ENCODE results near the gene ALOX5. TPM values are rescaled to one million over a fixed set of nuclear protein-coding genes. Genes with fewer than 3 reads are reported as not detected.
"Not testable (repeated sequence)": the region's sequence is repeated elsewhere in the genome, so short reads cannot be mapped to it uniquely, and the experiment has no call there.

Gene ALOX5
- total and polyA plus RNA-seq, 2 donors (not counting 1 experiment from before 2014, with no cell fraction given) = 354 to 888 TPM

DNA sequence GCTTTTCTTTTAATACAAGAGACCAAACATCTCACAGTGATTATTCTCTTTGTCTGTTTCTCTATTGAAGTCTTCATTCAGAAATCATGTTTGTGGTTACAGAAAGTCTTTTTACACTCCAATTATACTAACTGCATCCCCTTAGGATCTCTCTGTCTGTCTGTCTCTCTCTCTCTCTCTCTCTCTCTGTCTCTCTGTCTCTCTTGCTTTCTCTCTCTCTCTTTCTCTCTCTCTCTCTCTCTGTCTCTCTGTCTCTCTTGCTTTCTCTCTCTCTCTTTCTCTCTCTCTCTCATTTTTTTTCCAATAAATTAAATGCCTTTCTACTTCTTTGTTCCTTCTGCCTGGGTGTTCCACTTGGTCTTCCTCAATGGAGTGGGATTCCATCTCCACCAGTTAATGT lies 35.3 kb downstream of the ALOX5 start:
- H3K36me3 ChIP-seq (replicated peaks in 1 of 2; ENCODE audit: control extremely low read depth in 1 of 2, control insufficient read depth in 1 of 2, extremely low read depth in 1 of 2, insufficient read depth in 2 of 2, low read length in 1 of 2) = peaks cover 6 to 43% of the 10 kb centered on the region in 2 experiments
- H3K9ac ChIP-seq (ENCODE audit: low read length); H3K4me1 ChIP-seq (ENCODE audit: control insufficient read depth in 2 of 2, insufficient read depth in 2 of 2, low read length in 2 of 2); H3K9me3 ChIP-seq (ENCODE audit: control extremely low read depth in 1 of 3, control insufficient read depth in 2 of 3, insufficient read depth in 1 of 3, low read length in 2 of 3); H3K27me3 Mint-ChIP-seq; DNase-seq; H3K9me3 Mint-ChIP-seq (ENCODE audit: insufficient read depth); H3K4me3 ChIP-seq (ENCODE audit: control extremely low read depth in 1 of 5, extremely low read depth in 1 of 5, insufficient read depth in 1 of 5, low read depth in 2 of 5, low read length in 4 of 5); H3K27me3 ChIP-seq (replicated peaks in 1 of 4; ENCODE audit: control extremely low read depth in 1 of 4, control insufficient read depth in 3 of 4, insufficient read depth in 4 of 4, low read length in 3 of 4); H2AFZ ChIP-seq (ENCODE audit: insufficient read depth, low read depth, low read length, poor library complexity, severe bottlenecking); ATAC-seq (ENCODE audit: low read depth); H3K4me3 Mint-ChIP-seq; H3K4me2 ChIP-seq (replicated peaks; ENCODE audit: low read depth, low read length, poor library complexity, severe bottlenecking); intact Hi-C loops (cut with micrococcal nuclease): not testable (repeated sequence)
- H3K27ac ChIP-seq (ENCODE audit: low read length in 2 of 2) = peak overlapping the region in 1 of 2 donors; percentile 42
- POLR2A ChIA-PET = interaction anchor here (0.7 kb wide), 1 partner anchor 613 kb away, joined by 4 read pairs; no protein-coding TSS in a partner anchor
- Mint-ChIP-seq H3K27ac (peak overlapping the region; percentile 64), H3K4me1 (peaks cover 37% of the 10 kb centered on the region)
- CTCF ChIA-PET = interaction anchor here (1.1 to 1.6 kb wide), 2 partner anchors 33 to 56 kb away, joined by 3 read pairs; no protein-coding TSS in a partner anchor
- peaks cover 54% of the 10 kb centered on the region for H3K79me2 ChIP-seq (ENCODE audit: control insufficient read depth, insufficient read depth, low read length)
- peaks cover 52% of the 10 kb centered on the region for H4K20me1 ChIP-seq (ENCODE audit: control insufficient read depth, insufficient read depth, low read length, poor library complexity, severe bottlenecking)

DNA sequence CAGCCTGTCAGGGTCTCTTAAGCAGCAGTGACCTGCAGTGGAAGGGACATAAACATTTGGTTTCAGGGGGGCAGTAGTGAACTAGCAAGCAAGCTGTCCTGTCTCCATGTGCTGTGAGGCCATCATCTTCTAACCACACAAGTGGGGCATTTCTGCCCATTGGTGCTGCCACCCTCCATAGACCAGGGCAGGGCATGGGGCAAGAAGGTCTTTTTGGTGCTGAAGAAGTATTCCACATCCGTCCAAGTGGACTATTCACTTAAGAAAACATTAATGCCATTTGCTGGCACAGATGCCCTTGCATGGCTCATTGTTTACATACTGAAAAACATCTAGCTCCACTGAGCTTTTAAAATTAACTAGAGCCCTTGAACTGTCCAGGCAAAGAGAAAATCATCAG lies 35.8 kb downstream of the ALOX5 start:
- TF ChIP-seq, protein P1, sequence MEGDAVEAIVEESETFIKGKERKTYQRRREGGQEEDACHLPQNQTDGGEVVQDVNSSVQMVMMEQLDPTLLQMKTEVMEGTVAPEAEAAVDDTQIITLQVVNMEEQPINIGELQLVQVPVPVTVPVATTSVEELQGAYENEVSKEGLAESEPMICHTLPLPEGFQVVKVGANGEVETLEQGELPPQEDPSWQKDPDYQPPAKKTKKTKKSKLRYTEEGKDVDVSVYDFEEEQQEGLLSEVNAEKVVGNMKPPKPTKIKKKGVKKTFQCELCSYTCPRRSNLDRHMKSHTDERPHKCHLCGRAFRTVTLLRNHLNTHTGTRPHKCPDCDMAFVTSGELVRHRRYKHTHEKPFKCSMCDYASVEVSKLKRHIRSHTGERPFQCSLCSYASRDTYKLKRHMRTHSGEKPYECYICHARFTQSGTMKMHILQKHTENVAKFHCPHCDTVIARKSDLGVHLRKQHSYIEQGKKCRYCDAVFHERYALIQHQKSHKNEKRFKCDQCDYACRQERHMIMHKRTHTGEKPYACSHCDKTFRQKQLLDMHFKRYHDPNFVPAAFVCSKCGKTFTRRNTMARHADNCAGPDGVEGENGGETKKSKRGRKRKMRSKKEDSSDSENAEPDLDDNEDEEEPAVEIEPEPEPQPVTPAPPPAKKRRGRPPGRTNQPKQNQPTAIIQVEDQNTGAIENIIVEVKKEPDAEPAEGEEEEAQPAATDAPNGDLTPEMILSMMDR (IDR thresholded peaks at IDR 0.05) = no peak
- TF ChIP-seq EZH2 (IDR thresholded peaks at IDR 0.05; ENCODE audit: borderline replicate concordance, insufficient read depth, low read depth, low read length, poor library complexity, severe bottlenecking) = no peak
- H3K4me2 ChIP-seq (replicated peaks; ENCODE audit: low read depth, low read length, poor library complexity, severe bottlenecking) = no peak overlapping the region
- H3K9me3 ChIP-seq (ENCODE audit: control extremely low read depth in 1 of 3, control insufficient read depth in 2 of 3, insufficient read depth in 1 of 3, low read length in 2 of 3) = no peaks in the 10 kb centered on the region
- intact Hi-C loops (cut with micrococcal nuclease) = no loop called here
- peaks cover 47% of the 10 kb centered on the region for H4K20me1 ChIP-seq (ENCODE audit: control insufficient read depth, insufficient read depth, low read length, poor library complexity, severe bottlenecking)
- H3K36me3 ChIP-seq (replicated peaks in 1 of 2; ENCODE audit: control extremely low read depth in 1 of 2, control insufficient read depth in 1 of 2, extremely low read depth in 1 of 2, insufficient read depth in 2 of 2, low read length in 1 of 2) = peaks cover 5 to 40% of the 10 kb centered on the region in 2 experiments
- Mint-ChIP-seq H3K27ac (peak overlapping the region; percentile 64), H3K9me3 (ENCODE audit: insufficient read depth) (no peaks in the 10 kb centered on the region), H3K4me1 (peaks cover 32% of the 10 kb centered on the region), H3K4me3 (no peak overlapping the region), H3K27me3 (no peaks in the 10 kb centered on the region)
- POLR2A ChIA-PET = no interaction called here
- no peak overlapping the region for H2AFZ ChIP-seq (ENCODE audit: insufficient read depth, low read depth, low read length, poor library complexity, severe bottlenecking)
- ATAC-seq (ENCODE audit: low read depth) (no peak), DNase-seq (no peak)
- H3K4me1 ChIP-seq (ENCODE audit: control insufficient read depth in 2 of 2, insufficient read depth in 2 of 2, low read length in 2 of 2) = no peaks in the 10 kb centered on the region
- H3K4me3 ChIP-seq (ENCODE audit: control extremely low read depth in 1 of 5, extremely low read depth in 1 of 5, insufficient read depth in 1 of 5, low read depth in 2 of 5, low read length in 4 of 5) = no peak overlapping the region
- H3K9ac ChIP-seq (ENCODE audit: low read length) = no peak overlapping the region
- peak overlapping the region in 1 of 2 donors; percentile 42 for H3K27ac ChIP-seq (ENCODE audit: low read length in 2 of 2)
- H3K27me3 ChIP-seq (replicated peaks in 1 of 4; ENCODE audit: control extremely low read depth in 1 of 4, control insufficient read depth in 3 of 4, insufficient read depth in 4 of 4, low read length in 3 of 4) = no peaks in the 10 kb centered on the region
- WGBS (ENCODE audit: insufficient coverage) = no CpG with 5 or more reads among the region's 1 CpG
- H3K79me2 ChIP-seq (ENCODE audit: control insufficient read depth, insufficient read depth, low read length) = peaks cover 54% of the 10 kb centered on the region
- CTCF ChIA-PET = interaction anchor here (1.1 kb wide), 1 partner anchor 34 kb away, joined by 3 read pairs; no protein-coding TSS in a partner anchor
